HEK293 (cell line): ENCODE measurements around the gene B4GALT4.

Experiments used
- CTCF ChIA-PET: fragments of 350-600 bp; formaldehyde crosslinking; extraction: SDS; loops from one replicate; lab custom pipeline; 2021; ENCODE audit warnings: antibody characterized with exemption; lab: Yijun Ruan, JAX
- POLR2A ChIA-PET: fragments of 300-600 bp; formaldehyde crosslinking; extraction: SDS; loops from one replicate; lab custom pipeline; 2020; ENCODE audit warnings: antibody characterized with exemption, inconsistent platforms; lab: Yijun Ruan, JAX
- H3K27ac ChIP-seq: fragments of 200-500 bp; sonication (Bioruptor generic); 2 replicates; pipeline ENCODE4 v1.5.1; 2014; ENCODE audit warnings: low read depth, low read length, control low read depth, inconsistent platforms; ENCODE audit errors: extremely low read depth
- H3K36me3 ChIP-seq, 2 experiments: fragments of 200-500 bp in 1 of 2; sonication (Bioruptor generic) in 1 of 2; 1 replicate in 1 of 2; 2 replicates in 1 of 2; pipeline ENCODE4 v1.5.1; 2014 to 2017; ENCODE audit warnings: inconsistent platforms in 2 of 2, low read length in 2 of 2; ENCODE audit not compliant: control insufficient read depth in 2 of 2, insufficient read depth in 1 of 2
- H3K4me1 ChIP-seq: fragments of 200-500 bp; sonication (Bioruptor generic); 2 replicates; pipeline ENCODE4 v1.5.1; 2014; ENCODE audit warnings: mild to moderate bottlenecking, low read length, inconsistent platforms; ENCODE audit not compliant: control insufficient read depth, insufficient read depth
- H3K4me3 ChIP-seq: 2 replicates; pipeline ENCODE4 v1.5.1; 2011; ENCODE audit warnings: low read depth, mild to moderate bottlenecking, control low read depth, low read length, moderate library complexity
- H3K9me3 ChIP-seq: fragments of 200-500 bp; sonication (Bioruptor generic); 2 replicates; pipeline ENCODE4 v1.5.1; 2014; ENCODE audit warnings: low read depth, low read length, inconsistent platforms; ENCODE audit not compliant: control insufficient read depth, insufficient read depth
- BCL11A ChIP-seq: fragments of 450-650 bp; formaldehyde crosslinking; IDR thresholded peaks from 2 replicates; pipeline ENCODE4 v1.5.1; 2016; ENCODE audit warnings: low read depth, missing biosample characterization, missing genetic modification characterization
- RBAK ChIP-seq: fragments of 450-650 bp; formaldehyde crosslinking; IDR thresholded peaks from 2 replicates; pipeline ENCODE4 v1.5.1; 2016; ENCODE audit warnings: missing biosample characterization, missing genetic modification characterization
- SP2 ChIP-seq: fragments of 450-650 bp; formaldehyde crosslinking; IDR thresholded peaks from 2 replicates; pipeline ENCODE4 v1.5.1; 2016; ENCODE audit warnings: missing biosample characterization, missing genetic modification characterization
- SP7 ChIP-seq: fragments of 450-650 bp; formaldehyde crosslinking; IDR thresholded peaks from 2 replicates; pipeline ENCODE4 v1.5.1; 2016; ENCODE audit warnings: missing biosample characterization, missing genetic modification characterization
- ZBTB10 ChIP-seq: fragments of 450-650 bp; formaldehyde crosslinking; IDR thresholded peaks from 2 replicates; pipeline ENCODE4 v1.5.1; 2016; ENCODE audit warnings: missing biosample characterization, missing genetic modification characterization
- ZBTB21 ChIP-seq: fragments of 450-650 bp; formaldehyde crosslinking; IDR thresholded peaks from 2 replicates; pipeline ENCODE4 v1.5.1; 2017; ENCODE audit warnings: missing biosample characterization, missing genetic modification characterization
- ZNF121 ChIP-seq: fragments of 450-650 bp; formaldehyde crosslinking; IDR thresholded peaks from 2 replicates; pipeline ENCODE4 v1.5.1; 2016; ENCODE audit warnings: missing biosample characterization, missing genetic modification characterization
- ZNF133 ChIP-seq: fragments of 450-650 bp; formaldehyde crosslinking; IDR thresholded peaks from 2 replicates; pipeline ENCODE4 v1.5.1; 2016; ENCODE audit warnings: missing biosample characterization, missing genetic modification characterization
- ZNF169 ChIP-seq: fragments of 450-650 bp; formaldehyde crosslinking; IDR thresholded peaks from 2 replicates; pipeline ENCODE4 v1.5.1; 2016; ENCODE audit warnings: missing biosample characterization, missing genetic modification characterization
- ZNF175 ChIP-seq: fragments of 450-650 bp; formaldehyde crosslinking; IDR thresholded peaks from 2 replicates; pipeline ENCODE4 v1.5.1; 2016; ENCODE audit warnings: missing biosample characterization, missing genetic modification characterization
- ZNF2 ChIP-seq: fragments of 450-650 bp; formaldehyde crosslinking; IDR thresholded peaks from 2 replicates; pipeline ENCODE4 v1.5.1; 2016; ENCODE audit warnings: missing biosample characterization, missing genetic modification characterization
- ZNF214 ChIP-seq: fragments of 450-650 bp; formaldehyde crosslinking; IDR thresholded peaks from 2 replicates; pipeline ENCODE4 v1.5.1; 2017; ENCODE audit warnings: missing biosample characterization, mild to moderate bottlenecking, missing genetic modification characterization, borderline replicate concordance
- ZNF292 ChIP-seq: fragments of 450-650 bp; formaldehyde crosslinking; IDR thresholded peaks from 2 replicates; pipeline ENCODE4 v1.5.1; 2016; ENCODE audit warnings: low read depth, missing biosample characterization, missing genetic modification characterization, borderline replicate concordance
- ZNF37A ChIP-seq: fragments of 450-650 bp; IDR thresholded peaks from 2 replicates; pipeline ENCODE4 v1.5.1; 2018; ENCODE audit warnings: missing biosample characterization, missing genetic modification characterization
- ZNF426 ChIP-seq: fragments of 450-650 bp; formaldehyde crosslinking; IDR thresholded peaks from 2 replicates; pipeline ENCODE4 v1.5.1; 2017; ENCODE audit warnings: missing biosample characterization, missing genetic modification characterization, mild to moderate bottlenecking, inconsistent platforms, moderate library complexity
- ZNF518A ChIP-seq: fragments of 450-650 bp; formaldehyde crosslinking; conservative IDR thresholded peaks from 2 replicates; pipeline ENCODE4 v1.5.1; 2016; ENCODE audit warnings: low read depth, missing biosample characterization, missing genetic modification characterization
- ZNF560 ChIP-seq: fragments of 450-650 bp; formaldehyde crosslinking; IDR thresholded peaks from 2 replicates; pipeline ENCODE4 v1.5.1; 2017; ENCODE audit warnings: missing biosample characterization, missing genetic modification characterization, borderline replicate concordance
- ZNF571 ChIP-seq: fragments of 450-650 bp; formaldehyde crosslinking; IDR thresholded peaks from 2 replicates; pipeline ENCODE4 v1.5.0; 2017; ENCODE audit warnings: missing biosample characterization, missing genetic modification characterization
- ZNF585B ChIP-seq: fragments of 450-650 bp; formaldehyde crosslinking; IDR thresholded peaks from 2 replicates; pipeline ENCODE4 v1.5.1; 2016; ENCODE audit warnings: missing biosample characterization, missing genetic modification characterization
- ZNF670 ChIP-seq: fragments of 450-650 bp; formaldehyde crosslinking; IDR thresholded peaks from 2 replicates; pipeline ENCODE4 v1.5.1; 2016; ENCODE audit warnings: missing biosample characterization, missing genetic modification characterization, low read depth
- ZNF701 ChIP-seq: fragments of 450-650 bp; formaldehyde crosslinking; IDR thresholded peaks from 2 replicates; pipeline ENCODE4 v1.5.1; 2016; ENCODE audit warnings: missing biosample characterization, missing genetic modification characterization
- ZNF704 ChIP-seq: fragments of 450-650 bp; formaldehyde crosslinking; IDR thresholded peaks from 2 replicates; pipeline ENCODE4 v1.5.1; 2016; ENCODE audit warnings: missing biosample characterization, missing genetic modification characterization
- ZNF747 ChIP-seq: fragments of 450-650 bp; formaldehyde crosslinking; IDR thresholded peaks from 2 replicates; pipeline ENCODE4 v1.5.1; 2016; ENCODE audit warnings: missing biosample characterization, missing genetic modification characterization
- ZNF776 ChIP-seq: fragments of 450-650 bp; formaldehyde crosslinking; IDR thresholded peaks from 2 replicates; pipeline ENCODE4 v1.5.0; 2017; ENCODE audit warnings: missing biosample characterization, missing genetic modification characterization, borderline replicate concordance
- ZSCAN23 ChIP-seq: fragments of 450-650 bp; formaldehyde crosslinking; IDR thresholded peaks from 2 replicates; pipeline ENCODE4 v1.5.1; 2016; ENCODE audit warnings: missing biosample characterization, missing genetic modification characterization
- ZXDB ChIP-seq: fragments of 450-650 bp; formaldehyde crosslinking; IDR thresholded peaks from 2 replicates; pipeline ENCODE4 v1.5.1; 2016; ENCODE audit warnings: missing biosample characterization, missing genetic modification characterization

The B4GALT4 gene

GRCh38 chr3:119225121-119225520 is 15.6 kb downstream of the B4GALT4 start:
- H3K27ac ChIP-seq: no peak overlapping the region
- no peaks in the 10 kb centered on the region for H3K9me3 ChIP-seq
- H3K36me3 ChIP-seq: peaks cover 0 to 88% of the 10 kb centered on the region in 2 experiments; a peak in 1 of 3 replicates
- H3K4me1 ChIP-seq: no peaks in the 10 kb centered on the region
- no peak overlapping the region for H3K4me3 ChIP-seq
- ChIA-PET CTCF (interaction anchor here (0.9 to 1.0 kb wide), 2 partner anchors 16 to 340 kb away, joined by 3 read pairs; no protein-coding TSS in a partner anchor), POLR2A (no interaction called here)
- TF ChIP-seq ZNF169: no peak
- TF ChIP-seq ZBTB10 (tag by site-specific recombination): no peak
- TF ChIP-seq SP2: no peak
- no peak for TF ChIP-seq ZNF214
- TF ChIP-seq BCL11A (tag by site-specific recombination): no peak
- no peak for TF ChIP-seq ZNF37A (tag by site-specific recombination)
- TF ChIP-seq ZNF133: no peak
- TF ChIP-seq ZNF585B (tag by site-specific recombination): no peak
- no peak for TF ChIP-seq ZNF2
- no peak for TF ChIP-seq ZNF776 (tag by site-specific recombination)
- TF ChIP-seq ZNF426 (tag by site-specific recombination): no peak
- no peak for TF ChIP-seq ZNF292 (tag by site-specific recombination)
- TF ChIP-seq ZNF560 (tag by site-specific recombination): no peak
- no peak for TF ChIP-seq ZXDB (tag by site-specific recombination)

GRCh38 chr3:119223511-119223910 is 17.2 kb downstream of the B4GALT4 start:
- Histone ChIP-seq H3K4me3 (no peak overlapping the region), H3K36me3 (peaks cover 0 to 86% of the 10 kb centered on the region in 2 experiments; a peak in 2 of 3 replicates)
- TF ChIP-seq ZBTB21 (tag by site-specific recombination) (no peak), ZNF214 (no peak)
- TF ChIP-seq, all 188 proteins: peak for 0
- H3K9me3 ChIP-seq: no peaks in the 10 kb centered on the region
- no peak overlapping the region for H3K27ac ChIP-seq
- POLR2A ChIA-PET: no interaction called here
- CTCF ChIA-PET: no interaction called here
- H3K4me1 ChIP-seq: no peaks in the 10 kb centered on the region

GRCh38 chr3:119222391-119222790 is 18.3 kb downstream of the B4GALT4 start:
- no peak overlapping the region for H3K27ac ChIP-seq
- H3K9me3 ChIP-seq: no peaks in the 10 kb centered on the region
- peaks cover 0 to 82% of the 10 kb centered on the region in 2 experiments; a peak in 2 of 3 replicates for H3K36me3 ChIP-seq
- no peaks in the 10 kb centered on the region for H3K4me1 ChIP-seq
- ChIA-PET CTCF (no interaction called here), POLR2A (no interaction called here)
- H3K4me3 ChIP-seq: no peak overlapping the region
- TF ChIP-seq ZNF133 (no peak), ZNF518A (tag by site-specific recombination) (no peak), ZNF747 (tag by site-specific recombination) (no peak), ZNF175 (tag by site-specific recombination) (no peak), SP7 (no peak), RBAK (tag by site-specific recombination) (no peak), ZSCAN23 (tag by site-specific recombination) (no peak), ZNF701 (tag by site-specific recombination) (no peak), ZNF704 (no peak), ZNF121 (no peak), ZNF670 (tag by site-specific recombination) (no peak), ZNF571 (no peak)
